ENCODE results near the gene HEXB.

GRCh38 chr5:74765929-74766328 is 80.9 kb downstream of the HEXB start:
- TF ChIP-seq CTCF (IDR thresholded peaks at IDR 0.05; ENCODE audit: borderline replicate concordance, extremely low read depth, low read length, poor library complexity, severe bottlenecking), result no peak
- TF ChIP-seq EZH2 (IDR thresholded peaks at IDR 0.05; ENCODE audit: borderline replicate concordance, low read depth, low read length, severe bottlenecking), result no peak

Measured in DND-41 (cell line).